Measurements from ENCODE around the gene PEX7. TPM values are rescaled to one million over a fixed set of nuclear protein-coding genes. Genes with fewer than 3 reads are reported as not detected.
"Not testable (repeated sequence)": the region's sequence is repeated elsewhere in the genome, so short reads cannot be mapped to it uniquely, and the experiment has no call there.

The PEX7 gene
- total RNA-seq, 8 experiments from 2014 or later = 5.0 to 5.8 (median 5.5) TPM

DNA sequence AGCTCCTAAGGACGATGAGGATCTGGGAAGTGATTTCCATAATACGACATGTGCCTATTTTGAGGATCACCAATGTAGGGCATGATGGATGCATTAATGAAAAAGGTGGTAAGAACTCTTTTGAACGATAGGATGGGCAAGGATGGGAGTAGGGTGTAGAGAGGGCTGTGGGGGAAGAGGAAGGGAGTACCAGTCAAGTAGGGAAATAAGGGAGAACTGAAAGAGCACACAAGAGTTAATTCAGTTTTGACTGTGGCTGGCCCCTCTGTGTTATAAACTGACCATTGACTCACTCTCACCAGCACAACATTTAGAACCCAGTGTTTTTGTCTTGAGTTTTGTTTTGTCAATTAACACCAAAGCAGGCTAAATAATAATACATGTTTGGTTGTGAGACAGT is 132.7 kb downstream of the PEX7 start:
- ATAC-seq (replicated peaks in 6 of 8) = no peak
- H3K4me3 ChIP-seq = no peak overlapping the region
- H3K27ac ChIP-seq = no peak overlapping the region
- in situ Hi-C loops (cut with MboI; ENCODE audit: low pct_unique_long_range_greater_than_20kb in 2 of 9, low sequenced_read_pairs in 9 of 9, unreplicated experiment in 9 of 9) = no loop called here
- whole genome bisulfite sequencing, 10 experiments = 36 to 100% (median 86%) methylated on average over 1 to 3 of the region's 3 CpGs; no CpG with 5 or more reads in 3 of the 10 experiments
- H3K4me1 ChIP-seq (replicated peaks in 1 of 2) = peaks cover 0 to 13% of the 10 kb centered on the region in 2 donors

DNA sequence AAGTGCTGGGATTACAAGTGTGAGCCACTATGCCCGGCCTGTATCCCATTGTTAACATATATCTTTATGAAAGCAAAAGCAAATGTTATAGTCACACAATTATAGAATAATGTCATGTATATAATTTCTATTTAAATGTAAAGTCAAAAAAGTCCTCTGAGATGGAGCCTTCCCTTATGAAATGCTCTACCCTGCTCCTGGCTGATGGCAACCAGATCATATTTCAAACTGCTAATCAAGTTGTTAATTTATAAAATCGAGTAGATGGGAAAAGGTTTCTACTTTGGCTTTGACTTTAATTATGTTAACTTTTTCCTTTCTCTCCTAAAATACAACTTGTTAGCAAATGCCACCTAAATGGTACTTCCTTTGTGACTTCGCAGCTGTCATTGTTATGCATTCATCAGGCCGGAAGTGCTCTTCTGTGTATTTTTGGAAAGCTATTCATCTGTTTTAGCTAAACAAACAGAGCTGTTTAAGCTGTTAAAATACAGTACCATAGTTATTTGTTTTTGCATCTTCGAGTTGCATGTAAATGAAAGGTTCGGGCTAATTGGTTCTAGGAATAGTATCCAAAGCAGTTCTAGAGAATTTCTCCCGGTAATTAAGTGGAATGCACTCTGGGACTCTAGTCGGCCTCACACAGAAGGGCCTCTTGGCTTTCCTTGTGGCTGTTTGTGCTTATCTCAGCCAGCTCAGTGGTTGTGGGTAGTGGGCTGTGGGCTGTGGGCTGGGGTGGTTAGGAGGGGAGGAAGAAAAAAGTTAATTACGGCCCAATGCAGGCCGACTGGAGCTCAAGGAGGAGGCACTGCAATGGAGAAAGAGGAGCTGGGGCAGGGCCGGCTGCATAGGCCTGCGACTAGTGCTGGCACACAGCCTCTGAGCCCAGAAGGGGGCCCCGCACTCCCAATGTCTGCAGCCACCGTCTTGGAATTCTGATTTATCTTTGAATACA is 134.5 kb downstream of the PEX7 start:
- WGBS, 10 experiments = 14 to 62% (median 32%) methylated on average over 1 to 11 of the region's 14 CpGs; no CpG with 5 or more reads in 1 of the 10 experiments
- in situ Hi-C loops (cut with MboI; ENCODE audit: low pct_unique_long_range_greater_than_20kb in 2 of 9, low sequenced_read_pairs in 9 of 9, unreplicated experiment in 9 of 9) = no loop called here
- no peak overlapping the region for H3K4me3 ChIP-seq
- H3K4me1 ChIP-seq (replicated peaks in 1 of 2) = peaks cover 0 to 13% of the 10 kb centered on the region in 2 donors
- H3K27ac ChIP-seq = no peak overlapping the region
- peak in 5 of 8 experiments; percentile 46 to 71 (median 56) for ATAC-seq (replicated peaks in 6 of 8)

DNA sequence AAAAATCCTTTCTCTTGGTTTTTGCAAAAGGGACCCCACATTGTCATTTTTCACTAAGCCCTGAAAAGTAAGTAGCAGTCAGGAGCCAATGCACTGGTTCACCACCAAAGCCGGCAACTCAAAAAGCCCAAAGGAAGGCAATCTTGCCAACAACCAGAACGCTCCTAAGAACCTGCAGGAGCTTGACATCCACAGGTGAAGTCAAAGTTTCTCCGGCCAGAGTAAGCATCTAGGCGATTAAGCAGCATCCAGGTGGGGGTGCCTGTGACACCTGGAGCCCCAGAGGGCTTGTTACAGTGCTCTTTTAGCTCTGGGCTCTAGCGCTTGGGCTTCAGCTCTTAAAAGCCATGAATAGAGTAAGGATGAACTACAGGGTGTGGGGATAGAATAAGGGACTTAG is 135.8 kb downstream of the PEX7 start:
- ATAC-seq (replicated peaks in 6 of 8) = no peak
- WGBS, 10 experiments = 72 to 100% (median 85%) methylated on average over 1 to 4 of the region's 5 CpGs; no CpG with 5 or more reads in 4 of the 10 experiments
- Histone ChIP-seq H3K4me3 (no peak overlapping the region), H3K27ac (no peak overlapping the region), H3K4me1 (replicated peaks in 1 of 2) (peaks cover under 1 to 16% of the 10 kb centered on the region in 2 donors)
- in situ Hi-C loops (cut with MboI; ENCODE audit: low pct_unique_long_range_greater_than_20kb in 2 of 9, low sequenced_read_pairs in 9 of 9, unreplicated experiment in 9 of 9) = no loop called here

DNA sequence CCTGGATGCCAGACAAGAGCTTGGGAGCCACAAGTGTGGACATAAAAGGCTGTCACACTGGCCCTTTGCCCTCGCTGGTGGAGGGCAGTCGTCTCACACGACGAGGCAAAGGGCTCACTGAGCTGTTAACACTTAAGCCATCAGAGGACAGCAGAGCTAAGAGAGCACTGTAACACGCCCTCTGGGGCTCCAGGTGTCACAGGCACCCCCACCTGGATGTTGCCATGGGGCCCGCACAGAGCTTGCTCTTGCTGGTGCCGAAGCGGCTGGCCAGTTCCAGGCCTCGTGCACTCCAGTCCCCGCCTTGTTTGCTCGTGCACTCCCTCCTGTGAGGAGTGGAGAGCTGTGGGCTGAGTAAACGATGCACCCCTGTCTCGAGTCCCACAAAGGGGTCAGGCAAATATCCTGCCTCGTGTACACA is 137.1 kb downstream of the PEX7 start:
- H3K4me1 ChIP-seq (replicated peaks in 1 of 2) = peaks cover 5 to 16% of the 10 kb centered on the region in 2 donors
- WGBS, 10 experiments = 13 to 78% (median 51%) methylated on average over 3 to 10 of the region's 14 CpGs; no CpG with 5 or more reads in 6 of the 10 experiments

DNA sequence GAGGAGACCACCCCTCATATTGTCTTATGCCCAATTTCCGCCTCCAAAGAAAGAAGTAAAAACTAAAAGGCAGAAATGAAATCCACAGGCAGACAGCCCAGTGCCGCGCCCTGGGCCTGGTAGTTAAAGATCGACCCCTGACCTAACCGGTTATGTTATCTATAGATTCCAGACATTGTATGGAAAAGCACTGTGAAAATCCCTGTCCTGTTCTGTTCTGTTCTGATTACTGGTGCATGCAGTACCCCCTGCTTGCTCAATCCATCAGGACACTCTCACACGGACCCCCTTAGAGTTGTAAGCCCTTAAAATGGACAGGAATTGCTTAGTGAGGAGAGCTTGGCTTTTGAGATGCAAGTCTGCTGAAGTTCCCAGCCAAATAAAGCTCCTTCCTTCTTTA is 137.5 kb downstream of the PEX7 start:
- H3K27ac ChIP-seq; ATAC-seq (replicated peaks in 6 of 8); in situ Hi-C loops (cut with MboI; ENCODE audit: low pct_unique_long_range_greater_than_20kb in 2 of 9, low sequenced_read_pairs in 9 of 9, unreplicated experiment in 9 of 9); H3K4me3 ChIP-seq: not testable (repeated sequence)
- 74 to 100% (median 100%) methylated on average over 1 to 6 of the region's 6 CpGs; no CpG with 5 or more reads in 1 of the 10 experiments for WGBS, 10 experiments
- H3K4me1 ChIP-seq (replicated peaks in 1 of 2) = peaks cover 5 to 16% of the 10 kb centered on the region in 2 donors

More for the DNA sequence above, 137.1 kb downstream of the PEX7 start:
- peak in 1 of 8 experiments; percentile 54 for ATAC-seq (replicated peaks in 6 of 8)
- in situ Hi-C loops (cut with MboI; ENCODE audit: low pct_unique_long_range_greater_than_20kb in 2 of 9, low sequenced_read_pairs in 9 of 9, unreplicated experiment in 9 of 9) = no loop called here
- Histone ChIP-seq H3K27ac (no peak overlapping the region), H3K4me3 (no peak overlapping the region)

DNA sequence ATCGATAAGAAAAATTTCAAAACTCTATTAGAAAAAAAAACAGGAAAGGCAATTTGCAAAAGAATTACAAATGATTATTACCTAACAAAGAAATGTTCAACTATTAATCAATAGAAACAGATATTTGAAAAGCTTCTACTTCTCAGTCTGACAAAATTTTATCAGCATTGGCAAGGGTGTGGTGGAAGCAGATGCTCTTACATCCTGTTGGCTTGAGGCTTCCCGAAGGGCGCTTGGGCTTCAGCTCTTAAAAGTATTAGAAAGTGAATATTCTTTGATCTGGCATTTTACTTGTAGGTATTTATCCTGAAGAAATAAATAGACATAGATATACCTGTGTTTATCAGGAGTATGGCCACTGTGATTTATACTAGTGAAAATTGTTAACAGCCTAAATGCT is 138.4 kb downstream of the PEX7 start:
- Histone ChIP-seq H3K4me1 (replicated peaks in 1 of 2) (peaks cover 5 to 16% of the 10 kb centered on the region in 2 donors), H3K4me3 (no peak overlapping the region), H3K27ac (no peak overlapping the region)
- no peak for ATAC-seq (replicated peaks in 6 of 8)
- in situ Hi-C loops (cut with MboI; ENCODE audit: low pct_unique_long_range_greater_than_20kb in 2 of 9, low sequenced_read_pairs in 9 of 9, unreplicated experiment in 9 of 9) = no loop called here
- WGBS, 10 experiments = 0 to 100% (median 89%) methylated on average over 1 to 3 of the region's 3 CpGs; no CpG with 5 or more reads in 2 of the 10 experiments

DNA sequence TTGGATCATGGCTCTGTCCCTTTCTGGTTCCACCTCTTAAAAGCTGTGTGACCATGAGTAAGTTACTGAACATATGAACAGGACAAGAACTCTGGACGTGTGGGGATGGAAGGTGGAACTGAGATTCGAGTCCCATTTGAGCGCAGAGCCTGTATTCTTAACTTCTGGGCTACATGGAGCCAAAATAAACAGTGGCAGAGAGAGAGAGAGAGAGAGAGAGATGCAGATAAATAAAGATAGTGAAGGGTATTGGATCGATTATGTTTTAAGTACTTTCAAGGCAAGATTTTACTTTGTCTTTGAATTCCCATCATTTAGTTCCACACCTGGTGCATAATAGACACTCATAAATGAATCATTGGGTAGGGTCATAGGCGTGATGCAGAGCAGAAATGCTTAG is 139.5 kb downstream of the PEX7 start:
- Histone ChIP-seq H3K4me1 (replicated peaks in 1 of 2) (peaks cover 5 to 13% of the 10 kb centered on the region in 2 donors), H3K4me3 (no peak overlapping the region), H3K27ac (no peak overlapping the region)
- 50 to 100% (median 94%) methylated on average over 1 to 5 of the region's 5 CpGs; no CpG with 5 or more reads in 1 of the 10 experiments for WGBS, 10 experiments
- ATAC-seq (replicated peaks in 6 of 8) = no peak
- in situ Hi-C loops (cut with MboI; ENCODE audit: low pct_unique_long_range_greater_than_20kb in 2 of 9, low sequenced_read_pairs in 9 of 9, unreplicated experiment in 9 of 9) = no loop called here

DNA sequence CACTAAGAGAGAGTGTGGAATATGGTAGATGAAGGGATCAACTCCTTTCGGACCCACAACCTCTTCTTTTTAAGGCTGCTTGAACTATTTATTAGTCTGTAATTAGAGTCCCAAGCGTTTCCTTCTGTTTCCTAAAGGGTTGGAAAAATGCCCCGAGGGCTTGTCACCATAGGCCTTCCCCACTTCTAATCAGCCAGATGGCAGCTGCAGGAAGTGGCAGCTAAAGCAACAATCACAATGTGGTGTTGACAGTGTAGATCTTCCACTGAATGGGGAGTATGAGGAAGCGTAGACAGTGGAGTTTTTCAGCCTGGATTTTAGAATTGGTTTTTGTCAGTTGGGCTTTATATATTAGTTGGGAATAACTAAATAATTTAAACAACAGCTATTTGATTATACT is 140.3 kb downstream of the PEX7 start:
- 0 to 83% (median 33%) methylated on average over 1 to 4 of the region's 4 CpGs; no CpG with 5 or more reads in 1 of the 10 experiments for WGBS, 10 experiments
- Histone ChIP-seq H3K27ac (no peak overlapping the region), H3K4me3 (no peak overlapping the region), H3K4me1 (replicated peaks in 1 of 2) (peaks cover 5 to 7% of the 10 kb centered on the region in 2 donors)
- ATAC-seq (replicated peaks in 6 of 8) = peak in 4 of 8 experiments; percentile 33 to 66 (median 46)
- in situ Hi-C loops (cut with MboI; ENCODE audit: low pct_unique_long_range_greater_than_20kb in 2 of 9, low sequenced_read_pairs in 9 of 9, unreplicated experiment in 9 of 9) = no loop called here

DNA sequence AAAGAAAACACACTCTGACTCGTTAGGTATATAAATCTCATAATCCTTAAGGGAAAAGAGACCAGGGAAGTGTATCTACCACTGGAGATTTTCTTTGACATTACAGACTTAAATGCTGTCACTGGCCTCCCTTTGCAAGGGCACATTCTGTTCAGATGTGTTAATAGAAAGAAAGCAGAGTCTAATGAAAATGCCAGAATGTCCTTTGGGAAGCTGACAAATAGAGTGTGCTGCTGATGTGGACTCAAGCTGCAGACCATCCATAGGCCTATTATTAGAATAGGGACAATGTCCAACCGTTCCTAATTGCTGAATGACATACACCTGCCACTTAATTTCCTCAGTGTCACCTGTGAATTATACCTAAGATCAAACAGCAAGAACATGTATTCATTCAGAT is 140.9 kb downstream of the PEX7 start:
- 0 to 100% (median 46%) methylated on average over 1 to 2 of the region's 2 CpGs; no CpG with 5 or more reads in 3 of the 10 experiments for WGBS, 10 experiments
- no peak overlapping the region for H3K27ac ChIP-seq
- in situ Hi-C loops (cut with MboI; ENCODE audit: low pct_unique_long_range_greater_than_20kb in 2 of 9, low sequenced_read_pairs in 9 of 9, unreplicated experiment in 9 of 9) = no loop called here
- H3K4me3 ChIP-seq = no peak overlapping the region
- peaks cover 5 to 7% of the 10 kb centered on the region in 2 donors for H3K4me1 ChIP-seq (replicated peaks in 1 of 2)
- no peak for ATAC-seq (replicated peaks in 6 of 8)

Other genes starting within 250 kb of the PEX7 start
- 1 to 10 TPM in 5 of 8 experiments, under 1 TPM in 3; 0.58 to 6.6 (median 1.2) TPM for gene MAP3K5, start 30.1 kb upstream of the PEX7 start, total RNA-seq
- under 1 TPM in 3 of 8 experiments, not detected in 5; 0.17 to 0.67 (median 0.52) TPM for gene SLC35D3, start 99.7 kb downstream of the PEX7 start, total RNA-seq
- 1 to 10 TPM in 1 of 8 experiments, under 1 TPM in 4, not detected in 3; 0.09 to 3.5 (median 0.17) TPM for gene IL20RA, start 222.4 kb downstream of the PEX7 start, total RNA-seq